SK-N-SH treated with all-trans-retinoic acid at 6 μM for 48 hours (cell line): ENCODE data around the gene TMEM259.

Source experiments
- CREB5 ChIP-seq: fragments of 250-450 bp; sonication (Bioruptor Pico); IDR thresholded peaks from 2 replicates; pipeline ENCODE4 v1.5.1; 2020; ENCODE audit warnings: low read depth, mild to moderate bottlenecking, moderate library complexity
- OSR1 ChIP-seq: fragments of 250-450 bp; sonication (Bioruptor Pico); IDR thresholded peaks from 2 replicates; pipeline ENCODE4 v1.8.0; 2022; ENCODE audit warnings: moderate library complexity, mild to moderate bottlenecking, inconsistent platforms
- TOX ChIP-seq: fragments of 250-450 bp; sonication (Bioruptor Pico); IDR thresholded peaks from 2 replicates; pipeline ENCODE4 v1.8.0; 2021; ENCODE audit warnings: mild to moderate bottlenecking, moderate library complexity, borderline replicate concordance
- TF ChIP-seq, protein P1 (sequence below): fragments of 250-450 bp; sonication (Bioruptor Pico); IDR thresholded peaks from 2 replicates; pipeline ENCODE4 v1.8.0; 2021; ENCODE audit warnings: low read depth, mild to moderate bottlenecking, moderate library complexity, borderline replicate concordance

DNA sequence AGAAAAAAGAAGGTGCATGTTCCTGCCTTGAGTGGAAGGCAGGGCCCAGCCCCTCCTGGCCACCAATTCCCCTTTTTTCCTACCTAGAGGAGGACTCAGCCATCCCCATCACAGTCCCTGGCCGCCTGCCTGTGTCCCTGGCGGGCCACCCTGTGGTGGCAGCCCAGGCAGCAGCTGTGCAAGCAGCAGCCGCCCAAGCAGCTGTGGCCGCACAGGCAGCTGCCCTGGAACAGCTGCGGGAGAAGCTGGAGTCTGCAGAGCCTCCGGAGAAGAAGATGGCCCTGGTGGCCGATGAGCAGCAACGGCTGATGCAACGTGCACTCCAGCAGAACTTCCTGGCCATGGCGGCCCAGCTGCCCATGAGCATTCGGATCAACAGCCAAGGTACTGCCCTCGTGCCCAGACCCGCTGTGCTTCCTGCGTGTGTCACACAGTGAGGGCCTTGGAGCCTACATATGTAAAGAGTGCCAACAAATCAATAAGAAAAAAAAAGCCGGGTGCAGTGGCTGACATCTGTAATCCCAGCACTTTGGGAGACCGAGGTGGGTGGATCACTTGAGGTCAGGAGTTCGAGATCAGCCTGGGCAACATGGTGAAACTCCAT is 54.3 kb downstream of the TMEM259 start:
- TF ChIP-seq TOX (CRISPR knock-in tag), result no peak
- TF ChIP-seq OSR1, result no peak
- TF ChIP-seq CREB5 (CRISPR knock-in tag), result no peak
- TF ChIP-seq, protein P1, sequence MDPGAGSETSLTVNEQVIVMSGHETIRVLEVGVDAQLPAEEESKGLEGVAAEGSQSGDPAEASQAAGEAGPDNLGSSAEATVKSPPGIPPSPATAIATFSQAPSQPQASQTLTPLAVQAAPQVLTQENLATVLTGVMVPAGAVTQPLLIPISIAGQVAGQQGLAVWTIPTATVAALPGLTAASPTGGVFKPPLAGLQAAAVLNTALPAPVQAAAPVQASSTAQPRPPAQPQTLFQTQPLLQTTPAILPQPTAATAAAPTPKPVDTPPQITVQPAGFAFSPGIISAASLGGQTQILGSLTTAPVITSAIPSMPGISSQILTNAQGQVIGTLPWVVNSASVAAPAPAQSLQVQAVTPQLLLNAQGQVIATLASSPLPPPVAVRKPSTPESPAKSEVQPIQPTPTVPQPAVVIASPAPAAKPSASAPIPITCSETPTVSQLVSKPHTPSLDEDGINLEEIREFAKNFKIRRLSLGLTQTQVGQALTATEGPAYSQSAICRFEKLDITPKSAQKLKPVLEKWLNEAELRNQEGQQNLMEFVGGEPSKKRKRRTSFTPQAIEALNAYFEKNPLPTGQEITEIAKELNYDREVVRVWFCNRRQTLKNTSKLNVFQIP (CRISPR knock-in tag), result no peak
